ENCODE data around the gene ZC3H10. TPM values are rescaled to one million over a fixed set of nuclear protein-coding genes. Genes with fewer than 3 reads are reported as not detected.
"Not testable (repeated sequence)": the region's sequence is repeated elsewhere in the genome, so short reads cannot be mapped to it uniquely, and the experiment has no call there.

Gene ZC3H10
- total RNA-seq, 1 experiment from 2014 or later, result 8.4 TPM

GRCh38 chr12:56098592-56098991, 19.5 kb upstream of the ZC3H10 start:
- in situ Hi-C loops (cut with HindIII; ENCODE audit: low pct_unique_long_range_greater_than_20kb, low sequenced_read_pairs), result no loop called here
- no peak for DNase-seq (ENCODE audit: low read depth)

GRCh38 chr12:56099787-56100186, 18.3 kb upstream of the ZC3H10 start:
- in situ Hi-C loops (cut with HindIII; ENCODE audit: low pct_unique_long_range_greater_than_20kb, low sequenced_read_pairs), result no loop called here
- no peak for DNase-seq (ENCODE audit: low read depth)

GRCh38 chr12:56101045-56101444, 17.0 kb upstream of the ZC3H10 start:
- in situ Hi-C loops (cut with HindIII; ENCODE audit: low pct_unique_long_range_greater_than_20kb, low sequenced_read_pairs), result no loop called here
- DNase-seq (ENCODE audit: low read depth), result no peak

- DNase-seq (ENCODE audit: low read depth), result no peak
- in situ Hi-C loops (cut with HindIII; ENCODE audit: low pct_unique_long_range_greater_than_20kb, low sequenced_read_pairs), result no loop called here
Measured at GRCh38 chr12:56102683-56103065, 15.4 kb upstream of the ZC3H10 start.

GRCh38 chr12:56103066-56103711, 14.9 kb upstream of the ZC3H10 start:
- no peak for DNase-seq (ENCODE audit: low read depth)
- in situ Hi-C loops (cut with HindIII; ENCODE audit: low pct_unique_long_range_greater_than_20kb, low sequenced_read_pairs), result no loop called here

GRCh38 chr12:56103823-56104108, 14.3 kb upstream of the ZC3H10 start:
- no peak for DNase-seq (ENCODE audit: low read depth)
- in situ Hi-C loops (cut with HindIII; ENCODE audit: low pct_unique_long_range_greater_than_20kb, low sequenced_read_pairs), result no loop called here

- in situ Hi-C loops (cut with HindIII; ENCODE audit: low pct_unique_long_range_greater_than_20kb, low sequenced_read_pairs), result no loop called here
Measured at GRCh38 chr12:56104109-56104814, 13.8 kb upstream of the ZC3H10 start, which contains the start of gene PA2G4. TSS of gene PA2G4 (plus strand) at chr12:56104559. CDS start at chr12:56104738, 179 bp downstream.

GRCh38 chr12:56104815-56105608, 13.1 kb upstream of the ZC3H10 start:
- in situ Hi-C loops (cut with HindIII; ENCODE audit: low pct_unique_long_range_greater_than_20kb, low sequenced_read_pairs), result no loop called here
- no peak for DNase-seq (ENCODE audit: low read depth)

More at GRCh38 chr12:56104109-56104814, 13.8 kb upstream of the ZC3H10 start, which contains the start of gene PA2G4:
- peak; percentile 100 for DNase-seq (ENCODE audit: low read depth)

GRCh38 chr12:56105609-56105902, 12.5 kb upstream of the ZC3H10 start:
- in situ Hi-C loops (cut with HindIII; ENCODE audit: low pct_unique_long_range_greater_than_20kb, low sequenced_read_pairs), result no loop called here

GRCh38 chr12:56107242-56107641, 10.8 kb upstream of the ZC3H10 start:
- in situ Hi-C loops (cut with HindIII; ENCODE audit: low pct_unique_long_range_greater_than_20kb, low sequenced_read_pairs), result no loop called here
- DNase-seq (ENCODE audit: low read depth), result no peak

More at GRCh38 chr12:56105609-56105902, 12.5 kb upstream of the ZC3H10 start:
- DNase-seq (ENCODE audit: low read depth), result no peak

GRCh38 chr12:56110571-56110970, 7.5 kb upstream of the ZC3H10 start:
- in situ Hi-C loops (cut with HindIII; ENCODE audit: low pct_unique_long_range_greater_than_20kb, low sequenced_read_pairs), result no loop called here
- no peak for DNase-seq (ENCODE audit: low read depth)

GRCh38 chr12:56114084-56114483, 4.0 kb upstream of the ZC3H10 start:
- in situ Hi-C loops (cut with HindIII; ENCODE audit: low pct_unique_long_range_greater_than_20kb, low sequenced_read_pairs), result no loop called here
- no peak for DNase-seq (ENCODE audit: low read depth)

- DNase-seq (ENCODE audit: low read depth), result no peak
- in situ Hi-C loops (cut with HindIII; ENCODE audit: low pct_unique_long_range_greater_than_20kb, low sequenced_read_pairs), result no loop called here
Measured at GRCh38 chr12:56115329-56115728, 2.7 kb upstream of the ZC3H10 start.

- peak; percentile 98 for DNase-seq (ENCODE audit: low read depth)
- in situ Hi-C loops (cut with HindIII; ENCODE audit: low pct_unique_long_range_greater_than_20kb, low sequenced_read_pairs), result no loop called here
Measured at GRCh38 chr12:56116267-56117081, 1.6 kb upstream of the ZC3H10 start, which contains the start of gene RPL41. TSS of gene RPL41 (plus strand) at chr12:56116633.

GRCh38 chr12:56117082-56117706, 872 bp upstream of the ZC3H10 start:
- DNase-seq (ENCODE audit: low read depth); in situ Hi-C loops (cut with HindIII; ENCODE audit: low pct_unique_long_range_greater_than_20kb, low sequenced_read_pairs): not testable (repeated sequence)

- in situ Hi-C loops (cut with HindIII; ENCODE audit: low pct_unique_long_range_greater_than_20kb, low sequenced_read_pairs), result no loop called here
- no peak for DNase-seq (ENCODE audit: low read depth)
Measured at GRCh38 chr12:56118688-56119357, 757 bp downstream of the ZC3H10 start.

GRCh38 chr12:56119361-56119796, 1.3 kb downstream of the ZC3H10 start:
- in situ Hi-C loops (cut with HindIII; ENCODE audit: low pct_unique_long_range_greater_than_20kb, low sequenced_read_pairs), result no loop called here
- peak; percentile 77 for DNase-seq (ENCODE audit: low read depth)

All from Caki2 (cell line).